Astrocyte (in vitro differentiated cells and primary cell): ENCODE results near the gene CAV1.

ENCODE experiments used
- CTCF ChIP-seq: IDR thresholded peaks from 2 replicates; pipeline ENCODE4 v1.5.1; 2011; ENCODE audit warnings: low read depth, mild to moderate bottlenecking, inconsistent platforms, low read length, moderate library complexity; ENCODE audit not compliant: insufficient read depth
- EZH2 ChIP-seq: IDR thresholded peaks from 2 replicates; pipeline ENCODE4 v1.6.1; 2012; ENCODE audit warnings: mild to moderate bottlenecking, low read length, inconsistent platforms; ENCODE audit not compliant: insufficient read depth

DNA sequence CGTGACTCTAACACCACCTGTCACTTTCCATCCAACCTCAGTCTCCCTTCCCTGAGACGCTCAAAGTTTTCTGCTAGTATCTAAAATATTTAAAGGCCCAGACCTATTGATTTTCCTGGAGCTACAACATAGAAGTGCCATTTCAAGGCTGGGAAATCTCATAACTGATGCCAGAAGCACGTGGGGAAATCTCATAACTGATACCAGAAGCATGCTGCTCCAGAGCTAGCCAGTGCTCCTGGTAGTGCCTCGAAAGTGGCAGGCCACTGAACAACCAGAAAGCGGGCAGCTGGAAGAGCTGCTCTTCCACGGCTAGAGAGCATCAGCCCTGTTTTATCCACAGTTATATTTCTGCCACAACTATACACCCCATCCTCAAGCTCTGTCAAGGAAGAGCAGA is 72.5 kb downstream of the CAV1 start:
- TF ChIP-seq CTCF (no peak), EZH2 (no peak)
